Activated naive CD8-positive, alpha-beta T cell (primary cell): Measurements from ENCODE around the gene ASCL3.
A peak's percentile ranks its signal among the peaks of the same experiment; 100 is the strongest.

Experiments used
- H3K27ac Mint-ChIP-seq: one replicate; pipeline ENCODE4 v1.8.0; 2021; ENCODE audit warnings: mixed read lengths
- H3K27me3 Mint-ChIP-seq: one replicate; pipeline ENCODE4 v1.8.0; 2021; ENCODE audit warnings: mixed read lengths
- H3K36me3 Mint-ChIP-seq: one replicate; pipeline ENCODE4 v1.8.0; 2021; ENCODE audit warnings: mixed read lengths
- H3K4me1 Mint-ChIP-seq: one replicate; pipeline ENCODE4 v1.8.0; 2021; ENCODE audit warnings: low read depth, mixed read lengths
- H3K4me3 Mint-ChIP-seq: one replicate; pipeline ENCODE4 v1.8.0; 2021; ENCODE audit warnings: mild to moderate bottlenecking, mixed read lengths
- H3K9me3 Mint-ChIP-seq: one replicate; pipeline ENCODE4 v1.8.0; 2021; ENCODE audit warnings: low read depth, mixed read lengths

The ASCL3 gene

DNA sequence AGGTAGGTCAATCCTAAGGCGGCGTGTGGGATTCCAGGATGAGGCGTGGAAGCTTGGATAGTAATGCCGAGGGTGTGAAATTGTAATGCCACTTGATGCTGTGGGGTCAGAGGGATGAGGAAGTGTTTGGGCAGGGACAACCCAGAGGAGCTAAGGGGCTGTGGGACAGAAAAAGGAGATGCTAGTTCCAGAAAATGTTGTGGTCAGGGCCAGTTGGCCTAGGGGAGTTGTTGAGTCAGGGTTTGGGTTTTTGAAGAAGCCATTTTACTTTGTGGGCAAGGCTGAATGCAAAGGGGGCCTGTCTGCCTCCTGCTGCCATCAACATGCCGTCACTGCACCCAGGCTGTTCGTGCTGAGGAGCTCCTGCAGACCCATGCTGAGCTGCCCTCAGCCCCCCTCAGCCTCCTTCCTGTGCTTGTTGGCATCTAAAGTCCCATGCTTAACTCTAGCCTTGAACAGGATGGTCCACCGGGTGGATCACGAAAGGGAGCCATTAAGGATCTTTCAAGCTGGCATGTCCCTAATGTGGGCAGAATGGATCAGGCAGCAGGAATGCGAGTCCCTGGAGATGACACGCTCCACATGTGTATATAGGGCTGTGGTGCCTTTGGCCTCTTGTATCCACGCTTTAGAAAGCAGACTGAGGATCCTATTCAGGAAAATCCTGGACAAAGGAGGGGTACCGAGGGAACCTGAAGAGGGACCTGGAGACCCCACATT, 12.2 kb downstream of the ASCL3 start:
- H3K9me3 Mint-ChIP-seq = no peaks in the 10 kb centered on the region
- peaks cover 2% of the 10 kb centered on the region for H3K36me3 Mint-ChIP-seq
- no peak overlapping the region for H3K27ac Mint-ChIP-seq
- H3K27me3 Mint-ChIP-seq = no peaks in the 10 kb centered on the region
- no peak overlapping the region for H3K4me3 Mint-ChIP-seq
- H3K4me1 Mint-ChIP-seq = no peaks in the 10 kb centered on the region

DNA sequence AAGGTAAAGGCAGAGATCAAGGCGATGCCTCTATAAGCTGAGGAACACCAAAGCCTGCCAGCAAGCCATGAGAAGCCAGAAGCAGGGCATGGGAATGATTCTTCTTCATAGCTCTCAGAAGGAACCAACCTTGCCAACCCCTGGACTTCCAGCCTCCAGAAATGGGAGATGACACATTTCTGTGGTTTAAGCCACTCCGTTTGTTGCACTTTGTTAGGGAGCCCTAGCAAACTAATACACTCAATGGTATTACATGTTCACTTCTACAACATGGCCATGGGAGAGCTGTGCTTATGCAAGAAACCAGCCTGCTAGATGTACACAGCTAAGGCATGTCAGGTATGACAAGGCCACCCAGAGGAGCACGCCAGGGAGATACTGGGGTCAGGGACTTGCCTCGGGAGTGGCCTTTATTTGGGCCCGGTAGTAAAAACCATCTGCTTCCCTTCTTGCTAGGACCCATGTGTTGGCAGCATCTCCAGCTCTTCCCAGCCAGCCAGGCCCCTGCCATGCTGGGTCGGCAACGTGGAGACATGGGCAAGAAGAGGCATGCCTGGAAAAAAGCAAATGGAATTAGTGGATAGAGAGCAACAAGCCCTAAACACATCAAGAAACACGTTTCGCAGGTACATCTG, 13.7 kb downstream of the ASCL3 start:
- no peak overlapping the region for H3K4me3 Mint-ChIP-seq
- H3K4me1 Mint-ChIP-seq = no peaks in the 10 kb centered on the region
- peaks cover 2% of the 10 kb centered on the region for H3K36me3 Mint-ChIP-seq
- H3K27me3 Mint-ChIP-seq = no peaks in the 10 kb centered on the region
- H3K27ac Mint-ChIP-seq = no peak overlapping the region
- H3K9me3 Mint-ChIP-seq = no peaks in the 10 kb centered on the region

DNA sequence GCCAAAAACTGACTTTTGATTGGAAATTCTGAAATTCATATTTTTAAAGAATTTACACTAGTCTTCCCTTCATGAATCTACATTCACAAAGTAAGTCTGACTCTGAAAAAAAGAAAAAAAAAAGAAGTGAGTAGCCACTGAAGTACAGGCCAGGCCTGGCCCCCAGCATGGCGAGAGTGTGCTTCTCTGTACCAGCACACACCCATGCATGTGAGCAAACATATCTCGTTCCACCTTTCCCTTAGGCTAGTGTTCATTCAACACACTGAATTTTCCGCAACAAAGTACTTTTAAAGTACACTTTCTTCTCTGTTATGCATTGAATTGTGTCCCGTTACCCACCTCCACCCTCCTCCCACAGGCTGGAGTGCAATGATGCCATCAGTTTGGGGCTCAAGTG, 14.6 kb downstream of the ASCL3 start:
- H3K27ac Mint-ChIP-seq = no peak overlapping the region

DNA sequence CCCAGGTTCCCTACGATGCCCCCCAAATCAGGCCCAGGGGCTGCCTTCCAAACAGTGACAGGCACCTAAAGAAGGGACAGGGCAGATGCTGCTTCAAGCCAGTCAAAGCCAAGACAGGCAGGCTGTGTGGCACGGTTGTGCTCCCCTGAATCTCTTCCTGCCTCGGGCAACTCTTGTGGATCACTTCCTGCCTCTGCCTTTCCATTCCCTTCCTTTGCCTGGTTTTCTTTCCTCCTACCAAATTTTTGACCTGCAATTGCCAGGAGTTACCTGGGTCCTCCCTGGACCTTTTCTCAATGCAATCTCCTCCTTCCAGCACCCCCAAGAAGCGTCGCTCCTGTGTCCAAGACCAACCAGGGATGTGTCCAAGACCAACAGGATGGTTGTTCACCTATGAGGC, 15.6 kb downstream of the ASCL3 start:
- no peaks in the 10 kb centered on the region for H3K27me3 Mint-ChIP-seq
- no peaks in the 10 kb centered on the region for H3K9me3 Mint-ChIP-seq
- H3K27ac Mint-ChIP-seq = no peak overlapping the region
- H3K36me3 Mint-ChIP-seq = peaks cover 4% of the 10 kb centered on the region
- no peak overlapping the region for H3K4me3 Mint-ChIP-seq
- no peaks in the 10 kb centered on the region for H3K4me1 Mint-ChIP-seq

More for the DNA sequence above, 14.6 kb downstream of the ASCL3 start:
- H3K4me1 Mint-ChIP-seq = no peaks in the 10 kb centered on the region
- H3K27me3 Mint-ChIP-seq = no peaks in the 10 kb centered on the region
- H3K4me3 Mint-ChIP-seq = no peak overlapping the region
- H3K36me3 Mint-ChIP-seq = peaks cover 2% of the 10 kb centered on the region
- no peaks in the 10 kb centered on the region for H3K9me3 Mint-ChIP-seq

DNA sequence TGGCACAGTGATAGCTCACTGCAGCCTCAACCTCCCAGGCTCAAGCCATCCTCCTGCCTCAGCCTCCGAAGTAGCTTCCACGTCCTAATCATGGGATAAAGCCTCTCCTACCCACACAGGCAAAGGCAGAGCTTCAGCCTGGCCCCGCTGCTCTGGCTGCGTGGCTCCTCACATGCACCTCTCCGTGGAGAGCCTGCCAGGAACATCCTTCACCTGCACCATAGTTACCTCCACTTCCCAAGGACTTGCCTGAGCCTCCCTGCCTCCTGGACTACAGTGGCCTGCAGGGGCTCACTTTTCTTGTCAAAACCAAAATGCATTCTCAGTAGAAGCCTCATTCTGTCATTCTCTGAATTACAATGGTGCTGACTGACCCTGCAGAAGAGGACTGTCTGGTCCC, 16.6 kb downstream of the ASCL3 start:
- peaks cover 4% of the 10 kb centered on the region for H3K36me3 Mint-ChIP-seq
- H3K4me1 Mint-ChIP-seq = no peaks in the 10 kb centered on the region
- no peaks in the 10 kb centered on the region for H3K27me3 Mint-ChIP-seq
- no peaks in the 10 kb centered on the region for H3K9me3 Mint-ChIP-seq
- H3K4me3 Mint-ChIP-seq = no peak overlapping the region
- no peak overlapping the region for H3K27ac Mint-ChIP-seq

DNA sequence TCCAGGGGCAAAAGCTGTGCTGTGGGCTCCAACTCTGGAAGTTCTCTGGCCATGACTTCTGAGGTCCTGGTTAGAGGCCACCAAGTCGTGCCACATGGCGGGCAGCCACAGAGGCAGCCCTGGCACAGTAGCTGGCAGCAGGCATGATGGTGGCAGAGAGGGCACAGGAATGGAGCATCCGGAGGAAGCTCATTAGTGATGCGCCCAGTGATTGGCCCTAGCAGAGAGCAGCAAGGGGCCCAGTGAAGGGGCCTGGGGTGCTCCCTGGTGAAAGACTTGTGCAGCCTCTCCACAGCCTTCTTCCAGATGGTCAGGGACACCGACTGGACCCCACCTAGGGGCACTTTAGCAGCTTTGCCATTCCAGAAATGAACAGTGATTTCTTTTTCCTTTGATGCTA, 17.1 kb downstream of the ASCL3 start:
- Mint-ChIP-seq H3K27me3 (no peaks in the 10 kb centered on the region), H3K4me3 (no peak overlapping the region), H3K27ac (no peak overlapping the region), H3K9me3 (no peaks in the 10 kb centered on the region), H3K4me1 (no peaks in the 10 kb centered on the region), H3K36me3 (peaks cover 4% of the 10 kb centered on the region)

DNA sequence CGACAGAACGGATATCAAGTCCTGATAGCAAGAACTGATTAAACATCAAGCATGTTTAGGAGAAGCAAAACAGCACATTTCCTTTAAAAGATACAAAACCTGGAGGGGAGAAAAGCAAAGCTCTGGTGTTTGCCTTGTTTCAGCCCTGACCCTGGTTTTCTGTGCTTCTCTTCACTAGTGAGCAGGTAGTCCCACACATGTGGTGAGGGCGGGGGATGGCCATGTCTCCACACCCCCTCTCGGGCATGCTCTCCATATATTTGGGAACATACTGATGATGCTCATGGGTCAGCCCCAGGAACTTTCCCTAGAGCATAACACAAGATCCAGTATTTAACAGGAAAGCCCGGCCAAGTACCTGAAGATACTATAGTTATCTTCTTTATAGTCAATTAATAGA, 20.1 kb downstream of the ASCL3 start:
- Mint-ChIP-seq H3K4me1 (no peaks in the 10 kb centered on the region), H3K4me3 (no peak overlapping the region), H3K9me3 (no peaks in the 10 kb centered on the region), H3K27me3 (no peaks in the 10 kb centered on the region), H3K27ac (no peak overlapping the region), H3K36me3 (peaks cover 8% of the 10 kb centered on the region)

DNA sequence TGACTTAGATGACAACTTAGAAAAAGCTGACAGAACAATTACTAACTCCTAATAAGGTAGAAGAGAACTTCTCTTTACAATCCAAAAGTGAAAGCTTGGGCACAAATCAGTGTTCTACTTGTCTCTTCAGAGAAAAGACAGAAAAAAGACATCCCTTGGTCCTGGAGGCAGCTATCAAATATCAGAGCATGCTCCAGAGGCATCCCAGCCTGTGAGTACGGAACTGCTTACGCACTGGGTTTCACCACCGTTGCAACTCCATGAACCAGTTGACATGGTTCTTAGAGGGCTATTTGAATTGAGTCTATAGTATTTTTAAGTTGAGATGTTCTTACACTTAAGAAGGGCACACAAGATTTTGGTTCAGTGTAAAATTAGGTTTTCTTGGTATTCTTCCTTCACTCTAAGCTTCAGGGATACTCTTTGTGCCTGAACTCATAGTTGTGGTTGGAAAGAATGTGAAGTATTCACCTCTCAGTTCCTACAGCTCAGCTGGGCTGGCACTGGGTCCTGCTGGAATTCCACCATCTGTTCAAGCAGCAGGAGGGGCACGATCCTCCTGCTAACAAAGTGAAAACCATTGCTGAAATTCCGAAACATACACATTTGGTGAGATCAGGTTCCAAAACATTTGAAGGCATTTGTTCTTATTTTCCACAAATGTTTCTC, 25.5 kb downstream of the ASCL3 start:
- Mint-ChIP-seq H3K4me3 (no peak overlapping the region), H3K4me1 (peaks cover 24% of the 10 kb centered on the region), H3K27me3 (no peaks in the 10 kb centered on the region), H3K27ac (no peak overlapping the region), H3K9me3 (no peaks in the 10 kb centered on the region), H3K36me3 (peaks cover 10% of the 10 kb centered on the region)

DNA sequence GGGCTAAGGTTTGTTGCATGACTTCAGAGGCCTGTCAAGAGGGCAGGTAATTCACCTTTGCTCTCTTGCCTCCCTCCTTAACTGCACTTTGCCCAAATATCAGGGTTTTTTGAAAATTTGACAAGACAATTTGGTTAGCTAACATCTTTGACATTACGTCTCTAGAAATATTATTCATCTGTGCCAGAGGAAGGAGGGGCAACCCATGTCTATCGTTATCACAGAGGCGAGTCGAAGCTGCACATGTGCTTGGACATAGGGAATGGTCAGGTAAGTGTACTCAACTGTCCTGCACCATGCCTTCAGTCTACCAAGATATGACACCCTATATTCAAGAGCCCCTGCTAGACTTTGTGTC, 28.2 kb downstream of the ASCL3 start:
- Mint-ChIP-seq H3K27me3 (no peaks in the 10 kb centered on the region), H3K27ac (peak overlapping the region; percentile 92), H3K9me3 (no peaks in the 10 kb centered on the region), H3K36me3 (peaks cover 9% of the 10 kb centered on the region), H3K4me3 (peak overlapping the region; percentile 82), H3K4me1 (peaks cover 35% of the 10 kb centered on the region)

DNA sequence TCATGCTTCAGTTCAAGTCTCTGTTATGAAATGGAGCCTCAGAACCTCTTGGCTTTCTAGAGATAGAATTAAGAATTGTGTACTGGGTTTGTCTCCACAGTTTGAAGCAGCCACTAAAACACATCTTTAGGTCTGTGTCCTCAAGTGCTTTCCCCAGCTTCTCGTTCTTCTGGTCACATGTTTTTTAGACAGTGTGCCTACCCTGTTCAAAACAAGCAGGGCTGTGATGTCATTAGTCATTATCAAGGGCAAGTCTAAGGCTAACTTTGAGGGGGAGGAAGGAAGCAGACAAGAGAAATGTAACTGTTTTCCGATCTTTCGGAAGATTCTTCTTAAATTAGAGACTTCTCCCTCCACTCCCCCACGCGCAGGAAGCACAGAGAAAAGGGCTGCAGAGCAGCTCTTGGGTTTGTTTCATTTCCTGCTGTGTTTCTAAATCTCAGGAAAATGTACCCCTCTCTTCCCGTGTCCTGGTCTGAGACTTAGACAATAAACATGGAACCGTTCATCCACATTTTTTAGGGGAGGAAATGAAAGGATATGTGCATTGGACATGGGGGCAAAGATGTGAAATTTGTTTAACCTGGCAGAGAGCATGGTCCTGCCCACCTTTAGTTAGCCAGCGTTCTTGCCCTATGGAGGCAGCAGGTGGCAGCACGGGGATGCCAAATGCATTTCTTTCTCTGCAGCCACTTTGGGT, 28.7 kb downstream of the ASCL3 start:
- Mint-ChIP-seq H3K4me3 (peak overlapping the region; percentile 82), H3K36me3 (peaks cover 9% of the 10 kb centered on the region), H3K4me1 (peaks cover 37% of the 10 kb centered on the region), H3K27me3 (no peaks in the 10 kb centered on the region), H3K27ac (peak overlapping the region; percentile 92), H3K9me3 (no peaks in the 10 kb centered on the region)

DNA sequence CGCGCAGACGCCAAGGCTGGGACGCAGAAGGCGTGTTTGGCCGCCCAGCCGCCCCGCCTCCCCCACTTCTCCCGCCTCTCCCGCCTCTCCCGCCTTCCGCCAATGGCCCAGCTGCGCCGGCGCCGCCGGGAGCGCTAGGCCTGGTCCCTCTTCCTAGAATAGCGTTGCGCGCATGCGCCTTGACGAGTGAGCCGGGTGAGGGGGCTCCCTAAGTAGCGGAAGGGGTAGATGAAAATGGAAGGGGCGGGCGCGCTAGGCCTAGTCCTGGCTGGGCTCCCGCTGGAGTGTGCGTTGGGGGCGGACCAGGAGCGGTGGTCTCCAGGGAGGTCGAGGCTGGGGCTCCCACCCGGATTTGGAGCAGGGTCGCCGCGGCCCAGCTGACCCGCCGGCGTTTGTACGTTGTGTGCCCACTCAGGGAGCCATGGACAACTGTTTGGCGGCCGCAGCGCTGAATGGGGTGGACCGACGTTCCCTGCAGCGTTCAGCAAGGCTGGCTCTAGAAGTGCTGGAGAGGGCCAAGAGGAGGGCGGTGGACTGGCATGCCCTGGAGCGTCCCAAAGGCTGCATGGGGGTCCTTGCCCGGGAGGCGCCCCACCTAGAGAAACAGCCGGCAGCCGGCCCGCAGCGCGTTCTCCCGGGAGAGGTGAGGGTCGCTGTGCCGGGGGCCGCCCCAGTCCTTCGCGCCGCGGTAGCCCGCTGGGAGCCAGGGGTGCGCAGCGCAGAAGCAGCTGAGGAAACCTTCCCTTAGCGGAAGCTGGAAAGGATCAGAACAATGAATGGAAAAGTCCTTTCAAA, 31.6 kb downstream of the ASCL3 start, which contains the start of gene AKIP1:
Gene AKIP1, plus strand, starts transcription at position 161 of the 795 bp plus-strand sequence. Its CDS starts 261 bp downstream, at position 422.
- peaks cover 50% of the 10 kb centered on the region for H3K4me1 Mint-ChIP-seq
- H3K27me3 Mint-ChIP-seq = no peaks in the 10 kb centered on the region
- H3K4me3 Mint-ChIP-seq = peak within 1 kb of the TSS; percentile 93
- no peaks in the 10 kb centered on the region for H3K9me3 Mint-ChIP-seq
- H3K27ac Mint-ChIP-seq = peak within 1 kb of the TSS; percentile 87
- no peaks in the 10 kb centered on the region for H3K36me3 Mint-ChIP-seq

DNA sequence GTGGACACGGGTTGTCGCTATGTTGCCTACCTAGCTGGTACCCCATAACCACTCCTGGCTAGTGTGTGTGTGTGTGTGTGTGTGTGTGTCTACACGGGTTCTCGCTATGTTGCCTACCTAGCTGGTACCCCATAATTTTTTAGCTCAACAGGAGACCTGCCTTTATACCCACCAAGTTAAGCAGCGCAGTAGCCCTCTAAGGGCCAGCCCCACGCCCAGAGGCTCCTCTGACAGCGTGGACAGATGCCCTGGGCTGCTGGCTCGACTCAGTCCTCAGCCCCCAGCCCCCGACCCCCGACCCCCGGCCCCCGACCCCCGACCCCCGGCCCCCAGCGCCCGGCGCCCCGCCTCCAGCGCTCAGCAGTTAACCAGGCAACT, 32.2 kb downstream of the ASCL3 start:
- Mint-ChIP-seq H3K9me3 (no peaks in the 10 kb centered on the region), H3K27me3 (no peaks in the 10 kb centered on the region), H3K4me3 (peak overlapping the region; percentile 93), H3K36me3 (no peaks in the 10 kb centered on the region), H3K27ac (no peak overlapping the region), H3K4me1 (peaks cover 50% of the 10 kb centered on the region)

DNA sequence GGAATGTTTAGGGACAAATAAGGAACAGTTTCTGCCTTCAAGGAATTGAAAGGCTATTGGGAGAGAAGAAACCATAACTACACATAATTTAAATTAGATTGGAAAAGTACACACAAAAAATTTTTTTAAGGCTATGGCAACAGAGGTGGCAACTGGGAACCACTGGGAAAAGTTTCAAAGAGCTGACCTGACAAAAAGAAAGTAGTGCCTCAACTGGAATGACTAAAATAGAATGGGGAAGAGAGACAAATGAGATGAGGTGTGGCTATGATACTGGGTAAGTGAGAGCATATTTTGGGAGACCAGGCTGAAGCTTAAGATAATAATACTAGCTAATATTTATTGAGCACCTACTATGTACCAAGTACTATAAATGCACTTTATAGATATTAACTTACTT, 34.7 kb downstream of the ASCL3 start:
- Mint-ChIP-seq H3K36me3 (no peaks in the 10 kb centered on the region), H3K27ac (no peak overlapping the region), H3K9me3 (no peaks in the 10 kb centered on the region), H3K4me3 (no peak overlapping the region), H3K4me1 (peaks cover 30% of the 10 kb centered on the region), H3K27me3 (no peaks in the 10 kb centered on the region)

DNA sequence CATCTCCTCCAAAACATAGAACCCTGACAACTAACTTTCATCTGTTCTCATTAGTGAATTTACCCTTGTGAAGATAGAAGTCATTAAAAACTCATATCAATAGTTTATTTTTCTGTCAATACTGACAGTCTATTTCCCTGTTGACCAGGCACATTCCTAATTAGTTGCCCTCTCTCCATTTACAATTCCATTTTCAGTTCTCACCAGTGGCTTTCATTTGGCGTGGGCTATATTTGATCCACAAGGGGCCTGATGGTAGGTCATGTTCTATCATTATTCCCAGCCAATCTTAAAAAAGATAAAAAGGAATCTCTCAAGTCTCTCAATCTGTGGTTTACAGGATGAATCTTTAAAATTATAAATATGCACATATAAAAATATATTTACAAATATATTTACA, 35.7 kb downstream of the ASCL3 start:
- Mint-ChIP-seq H3K27me3 (no peaks in the 10 kb centered on the region), H3K9me3 (no peaks in the 10 kb centered on the region), H3K27ac (no peak overlapping the region), H3K4me1 (peaks cover 24% of the 10 kb centered on the region), H3K4me3 (no peak overlapping the region), H3K36me3 (peaks cover 5% of the 10 kb centered on the region)
